Suprapubic skin (tissue), 3 donors: ENCODE results near the gene TMEM8B.

Source experiments
- POLR2A ChIP-seq, 2 donors: fragments of 450-650 bp; IDR thresholded peaks; one replicate each; pipeline ENCODE4 v1.6.1; 2017; ENCODE audit warnings: antibody characterized with exemption in 2 of 2, mild to moderate bottlenecking in 2 of 2, moderate library complexity in 2 of 2
- TF ChIP-seq, protein P1 (sequence below), 2 donors: fragments of 200-600 bp in 1 of 2; fragments of 450-650 bp in 1 of 2; sonication (generic) in 1 of 2; IDR thresholded peaks; one replicate each; pipeline ENCODE4 v1.5.1; 2016 to 2019; ENCODE audit warnings: antibody characterized with exemption in 2 of 2, mild to moderate bottlenecking in 1 of 2, moderate library complexity in 1 of 2

DNA sequence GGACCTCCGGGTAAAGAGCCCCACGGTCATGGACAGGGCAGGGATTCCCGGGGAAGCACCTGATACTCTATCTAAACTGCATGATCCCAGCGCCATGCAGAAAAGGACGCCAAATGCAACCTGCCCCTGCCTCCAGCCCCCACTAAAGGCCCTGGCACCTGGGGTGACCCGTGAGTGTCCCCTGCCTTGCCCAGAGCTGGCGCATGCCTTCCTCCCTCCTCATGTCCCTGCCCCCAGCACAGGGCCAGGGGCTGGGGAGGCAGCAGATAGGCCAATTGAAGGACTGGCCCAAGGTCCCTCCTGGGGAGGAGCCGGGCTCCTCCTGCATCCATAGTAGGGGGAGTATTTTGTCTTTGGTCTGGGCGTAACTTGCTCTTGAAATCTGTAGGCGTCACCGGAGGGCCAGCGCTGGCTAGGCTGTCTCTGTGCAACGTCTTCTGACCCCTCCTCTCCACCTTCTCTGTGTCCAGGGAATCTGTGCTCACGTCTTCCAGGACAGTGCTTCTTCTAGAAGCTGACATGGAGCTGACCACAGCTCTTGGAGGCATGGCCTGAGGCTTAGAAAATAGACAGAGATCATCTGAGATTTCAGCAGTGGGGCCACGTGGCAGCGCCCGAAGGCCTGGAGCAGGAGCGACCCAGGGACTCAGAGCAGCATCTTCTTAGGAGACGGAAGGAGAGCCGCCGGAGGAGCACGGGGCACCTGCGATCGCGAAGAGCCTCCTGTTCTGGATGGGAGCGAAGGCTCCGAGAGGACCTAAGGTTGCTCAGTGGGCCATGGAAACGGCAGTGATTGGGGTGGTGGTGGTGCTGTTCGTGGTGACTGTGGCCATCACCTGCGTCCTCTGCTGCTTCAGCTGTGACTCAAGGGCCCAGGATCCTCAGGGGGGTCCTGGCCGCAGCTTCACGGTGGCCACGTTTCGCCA, 80.9 kb downstream of the TMEM8B start:
- TF ChIP-seq, protein P1, sequence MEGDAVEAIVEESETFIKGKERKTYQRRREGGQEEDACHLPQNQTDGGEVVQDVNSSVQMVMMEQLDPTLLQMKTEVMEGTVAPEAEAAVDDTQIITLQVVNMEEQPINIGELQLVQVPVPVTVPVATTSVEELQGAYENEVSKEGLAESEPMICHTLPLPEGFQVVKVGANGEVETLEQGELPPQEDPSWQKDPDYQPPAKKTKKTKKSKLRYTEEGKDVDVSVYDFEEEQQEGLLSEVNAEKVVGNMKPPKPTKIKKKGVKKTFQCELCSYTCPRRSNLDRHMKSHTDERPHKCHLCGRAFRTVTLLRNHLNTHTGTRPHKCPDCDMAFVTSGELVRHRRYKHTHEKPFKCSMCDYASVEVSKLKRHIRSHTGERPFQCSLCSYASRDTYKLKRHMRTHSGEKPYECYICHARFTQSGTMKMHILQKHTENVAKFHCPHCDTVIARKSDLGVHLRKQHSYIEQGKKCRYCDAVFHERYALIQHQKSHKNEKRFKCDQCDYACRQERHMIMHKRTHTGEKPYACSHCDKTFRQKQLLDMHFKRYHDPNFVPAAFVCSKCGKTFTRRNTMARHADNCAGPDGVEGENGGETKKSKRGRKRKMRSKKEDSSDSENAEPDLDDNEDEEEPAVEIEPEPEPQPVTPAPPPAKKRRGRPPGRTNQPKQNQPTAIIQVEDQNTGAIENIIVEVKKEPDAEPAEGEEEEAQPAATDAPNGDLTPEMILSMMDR (IDR thresholded peaks at IDR 0.05) = no peak
- no peak for TF ChIP-seq POLR2A (IDR thresholded peaks at IDR 0.05)
